ENCODE results near the gene RPS3.
"Not testable (repeated sequence)": the region's sequence is repeated elsewhere in the genome, so short reads cannot be mapped to it uniquely, and the experiment has no call there.

DNA sequence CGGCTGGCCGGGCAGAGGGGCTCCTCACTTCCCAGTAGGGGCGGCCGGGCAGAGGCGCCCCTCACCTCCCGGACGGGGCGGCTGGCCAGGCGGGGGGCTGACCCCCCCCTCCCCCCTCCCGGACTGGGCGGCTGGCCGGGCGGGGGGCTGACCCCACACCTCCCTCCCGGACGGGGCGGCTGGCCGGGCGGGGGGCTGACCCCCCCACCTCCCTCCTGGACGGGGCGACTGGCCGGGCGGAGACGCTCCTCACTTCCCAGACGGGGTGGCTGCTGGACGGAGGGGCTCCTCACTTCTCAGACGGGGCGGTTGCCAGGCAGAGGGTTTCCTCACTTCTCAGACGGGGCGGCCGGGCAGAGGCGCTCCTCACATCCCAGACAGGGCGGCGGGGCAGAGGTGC is 10.7 kb downstream of the RPS3 start:
- TF ChIP-seq, protein P1, sequence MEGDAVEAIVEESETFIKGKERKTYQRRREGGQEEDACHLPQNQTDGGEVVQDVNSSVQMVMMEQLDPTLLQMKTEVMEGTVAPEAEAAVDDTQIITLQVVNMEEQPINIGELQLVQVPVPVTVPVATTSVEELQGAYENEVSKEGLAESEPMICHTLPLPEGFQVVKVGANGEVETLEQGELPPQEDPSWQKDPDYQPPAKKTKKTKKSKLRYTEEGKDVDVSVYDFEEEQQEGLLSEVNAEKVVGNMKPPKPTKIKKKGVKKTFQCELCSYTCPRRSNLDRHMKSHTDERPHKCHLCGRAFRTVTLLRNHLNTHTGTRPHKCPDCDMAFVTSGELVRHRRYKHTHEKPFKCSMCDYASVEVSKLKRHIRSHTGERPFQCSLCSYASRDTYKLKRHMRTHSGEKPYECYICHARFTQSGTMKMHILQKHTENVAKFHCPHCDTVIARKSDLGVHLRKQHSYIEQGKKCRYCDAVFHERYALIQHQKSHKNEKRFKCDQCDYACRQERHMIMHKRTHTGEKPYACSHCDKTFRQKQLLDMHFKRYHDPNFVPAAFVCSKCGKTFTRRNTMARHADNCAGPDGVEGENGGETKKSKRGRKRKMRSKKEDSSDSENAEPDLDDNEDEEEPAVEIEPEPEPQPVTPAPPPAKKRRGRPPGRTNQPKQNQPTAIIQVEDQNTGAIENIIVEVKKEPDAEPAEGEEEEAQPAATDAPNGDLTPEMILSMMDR (IDR thresholded peaks at IDR 0.05), result not testable (repeated sequence)
- not testable (repeated sequence) for TF ChIP-seq EZH2 (IDR thresholded peaks at IDR 0.05; ENCODE audit: borderline replicate concordance, insufficient read depth, low read depth, low read length, poor library complexity, severe bottlenecking)
